ENCODE measurements around the gene MFF.

- TF ChIP-seq CTCF (tag by site-specific recombination; IDR thresholded peaks at IDR 0.05) (no peak), ZNF350 (tag by site-specific recombination; IDR thresholded peaks at IDR 0.05) (no peak), ZNF274 (IDR thresholded peaks at IDR 0.05; ENCODE audit: low read length) (no peak), ZNF274 (tag by site-specific recombination; IDR thresholded peaks at IDR 0.05; ENCODE audit: borderline replicate concordance) (no peak)
These were observed 42.4 kb downstream of the MFF start for GRCh38 chr2:227367427-227367795.

Measured in HEK293 (cell line).